ENCODE measurements around the gene UBE3C.

UBE3C gene

GRCh38 chr7:157292770-157293412 is 154.2 kb downstream of the UBE3C start:
- H2AFZ ChIP-seq (ENCODE audit: low read length) = no peak overlapping the region
- no peaks in the 10 kb centered on the region for H3K9me3 ChIP-seq (replicated peaks; ENCODE audit: insufficient read depth, low read length)
- H3K4me3 ChIP-seq (ENCODE audit: low read length) = no peak overlapping the region
- H3F3A ChIP-seq (ENCODE audit: insufficient read depth, low read length) = no peaks in the 10 kb centered on the region
- H3K36me3 ChIP-seq (replicated peaks; ENCODE audit: insufficient read depth, low read length) = no peaks in the 10 kb centered on the region
- DNase-seq = no peak
- no peaks in the 10 kb centered on the region for H4K20me1 ChIP-seq (ENCODE audit: insufficient read depth, low read length)
- H3K27me3 ChIP-seq (replicated peaks; ENCODE audit: insufficient read depth, low read length) = peaks cover 78% of the 10 kb centered on the region
- no peaks in the 10 kb centered on the region for H3K79me2 ChIP-seq (ENCODE audit: low read length)
- no peaks in the 10 kb centered on the region for H3K4me1 ChIP-seq (ENCODE audit: low read length)
- TF ChIP-seq EZH2 (optimal IDR thresholded peaks at IDR 0.05; ENCODE audit: low read depth, low read length) = no peak
- no peak for TF ChIP-seq CTCF (IDR thresholded peaks at IDR 0.05; ENCODE audit: low read length)
- TF ChIP-seq EZH2phosphoT487 (IDR thresholded peaks at IDR 0.05; ENCODE audit: low read length) = no peak
- no peak overlapping the region for H3K9ac ChIP-seq (ENCODE audit: low read length)
- H3K4me2 ChIP-seq (ENCODE audit: low read depth, low read length) = no peak overlapping the region
- no peaks in the 10 kb centered on the region for H3K9me2 ChIP-seq (replicated peaks; ENCODE audit: insufficient read depth, low read length)
- H3K27ac ChIP-seq (ENCODE audit: low read length) = no peak overlapping the region

- TF ChIP-seq EZH2 (optimal IDR thresholded peaks at IDR 0.05; ENCODE audit: low read depth, low read length) = no peak
- no peak for TF ChIP-seq CTCF (IDR thresholded peaks at IDR 0.05; ENCODE audit: low read length)
- TF ChIP-seq EZH2phosphoT487 (IDR thresholded peaks at IDR 0.05; ENCODE audit: low read length) = no peak
- Histone ChIP-seq H3K9me2 (replicated peaks; ENCODE audit: insufficient read depth, low read length) (no peaks in the 10 kb centered on the region), H3F3A (ENCODE audit: insufficient read depth, low read length) (no peaks in the 10 kb centered on the region), H3K4me2 (ENCODE audit: low read depth, low read length) (no peak overlapping the region), H3K4me3 (ENCODE audit: low read length) (no peak overlapping the region), H3K27me3 (replicated peaks; ENCODE audit: insufficient read depth, low read length) (peaks cover 75% of the 10 kb centered on the region), H3K4me1 (ENCODE audit: low read length) (no peaks in the 10 kb centered on the region), H3K9ac (ENCODE audit: low read length) (no peak overlapping the region), H4K20me1 (ENCODE audit: insufficient read depth, low read length) (no peaks in the 10 kb centered on the region), H3K27ac (ENCODE audit: low read length) (no peak overlapping the region), H2AFZ (ENCODE audit: low read length) (no peak overlapping the region), H3K79me2 (ENCODE audit: low read length) (no peaks in the 10 kb centered on the region), H3K9me3 (replicated peaks; ENCODE audit: insufficient read depth, low read length) (no peaks in the 10 kb centered on the region), H3K36me3 (replicated peaks; ENCODE audit: insufficient read depth, low read length) (no peaks in the 10 kb centered on the region)
- no peak for DNase-seq
Observed at GRCh38 chr7:157293413-157293788, 154.7 kb downstream of the UBE3C start.

- DNase-seq = no peak
- H3K9me2 ChIP-seq (replicated peaks; ENCODE audit: insufficient read depth, low read length) = no peaks in the 10 kb centered on the region
- TF ChIP-seq EZH2 (optimal IDR thresholded peaks at IDR 0.05; ENCODE audit: low read depth, low read length) (no peak), EZH2phosphoT487 (IDR thresholded peaks at IDR 0.05; ENCODE audit: low read length) (no peak), CTCF (IDR thresholded peaks at IDR 0.05; ENCODE audit: low read length) (no peak)
- H3K27ac ChIP-seq (ENCODE audit: low read length) = no peak overlapping the region
- no peak overlapping the region for H3K4me2 ChIP-seq (ENCODE audit: low read depth, low read length)
- no peak overlapping the region for H3K4me3 ChIP-seq (ENCODE audit: low read length)
- peaks cover 61% of the 10 kb centered on the region for H3K27me3 ChIP-seq (replicated peaks; ENCODE audit: insufficient read depth, low read length)
- H3K9ac ChIP-seq (ENCODE audit: low read length) = no peak overlapping the region
- no peak overlapping the region for H2AFZ ChIP-seq (ENCODE audit: low read length)
- no peaks in the 10 kb centered on the region for H3K79me2 ChIP-seq (ENCODE audit: low read length)
- H3K9me3 ChIP-seq (replicated peaks; ENCODE audit: insufficient read depth, low read length) = no peaks in the 10 kb centered on the region
- no peaks in the 10 kb centered on the region for H4K20me1 ChIP-seq (ENCODE audit: insufficient read depth, low read length)
- no peaks in the 10 kb centered on the region for H3K4me1 ChIP-seq (ENCODE audit: low read length)
- H3K36me3 ChIP-seq (replicated peaks; ENCODE audit: insufficient read depth, low read length) = no peaks in the 10 kb centered on the region
- H3F3A ChIP-seq (ENCODE audit: insufficient read depth, low read length) = no peaks in the 10 kb centered on the region
Observed at GRCh38 chr7:157294773-157295172, 156.0 kb downstream of the UBE3C start.

Measured in MM.1S (cell line).